Measurements from ENCODE around the gene AUNIP. TPM values are rescaled to one million over a fixed set of nuclear protein-coding genes. Genes with fewer than 3 reads are reported as not detected.

AUNIP gene
- polyA plus RNA-seq, 1 of the 3 experiments (the other 2 are of a cell fraction), result 1.9 TPM

GRCh38 chr1:25905680-25906643 lies 46.7 kb upstream of the AUNIP start, which contains the start of gene STMN1 (continued):
- TF ChIP-seq REST (IDR thresholded peaks at IDR 0.05; ENCODE audit: low read depth, low read length), result peak; percentile 69; the same call in 1 of the 2 replicates
- TF ChIP-seq RFX5 (IDR thresholded peaks at IDR 0.05; ENCODE audit: low read length), result no peak
- no peak; the same call in 1 of the 2 replicates for TF ChIP-seq TCF12 (IDR thresholded peaks at IDR 0.05)
- peak; percentile 98 for TF ChIP-seq POLR2AphosphoS5 (IDR thresholded peaks at IDR 0.05; ENCODE audit: low read depth, low read length)
- peak; percentile 78; the same call in 1 of the 2 replicates for TF ChIP-seq MXI1 (IDR thresholded peaks at IDR 0.05; ENCODE audit: low read depth, low read length)
- TF ChIP-seq CHD2 (IDR thresholded peaks at IDR 0.05; ENCODE audit: low read length, partially characterized antibody), result peak; percentile 91
- no peak for TF ChIP-seq TEAD4 (IDR thresholded peaks at IDR 0.05; ENCODE audit: borderline replicate concordance, insufficient read depth)
- peak; percentile 95 for TF ChIP-seq TAF1 (IDR thresholded peaks at IDR 0.05; ENCODE audit: borderline replicate concordance, low read depth, low read length)
- no peak for TF ChIP-seq ELF1 (IDR thresholded peaks at IDR 0.05)
- TF ChIP-seq IRF3 (IDR thresholded peaks at IDR 0.05; ENCODE audit: low read depth, low read length), result no peak
- TF ChIP-seq GATA2 (CRISPR knock-in tag; IDR thresholded peaks at IDR 0.05), result no peak
- no peak for TF ChIP-seq GABPA (IDR thresholded peaks at IDR 0.05; ENCODE audit: low read depth)
- peak; percentile 20; the same call in 1 of the 2 replicates for TF ChIP-seq NRF1 (IDR thresholded peaks at IDR 0.05; ENCODE audit: low read depth, low read length)
